Hepatocyte (in vitro differentiated cells): Measurements from ENCODE around the gene EPHA4. TPM values are rescaled to one million over a fixed set of nuclear protein-coding genes. Genes with fewer than 3 reads are reported as not detected.

ENCODE experiments used
- DNase-seq: peaks from one replicate; pipeline ENCODE4 v3.0.0-alpha.2; 2016; ENCODE audit warnings: low spot score
- H2AFZ ChIP-seq: fragments of 200-600 bp; sonication (generic); 2 replicates; pipeline ENCODE4 v1.6.0; 2016; ENCODE audit warnings: antibody characterized with exemption, mild to moderate bottlenecking
- H3K27ac ChIP-seq: fragments of 200-600 bp; sonication (generic); 2 replicates; pipeline ENCODE4 v1.5.1; 2016; ENCODE audit warnings: mild to moderate bottlenecking
- H3K27me3 ChIP-seq: fragments of 200-600 bp; sonication (generic); 2 replicates; pipeline ENCODE4 v1.6.1; 2016
- H3K36me3 ChIP-seq: fragments of 200-600 bp; sonication (generic); replicated peaks from 2 replicates; pipeline ENCODE4 v1.5.1; 2016; ENCODE audit warnings: low read depth; ENCODE audit not compliant: insufficient read depth
- H3K4me1 ChIP-seq: fragments of 200-600 bp; sonication (generic); 2 replicates; pipeline ENCODE4 v1.5.1; 2016; ENCODE audit warnings: mild to moderate bottlenecking, moderate library complexity; ENCODE audit not compliant: insufficient read depth
- H3K4me2 ChIP-seq: fragments of 200-600 bp; sonication (generic); 2 replicates; pipeline ENCODE4 v1.6.0; 2016
- H3K4me3 ChIP-seq: fragments of 200-600 bp; sonication (generic); 2 replicates; pipeline ENCODE4 v1.5.1; 2016; ENCODE audit warnings: mild to moderate bottlenecking
- H3K79me2 ChIP-seq: fragments of 200-600 bp; sonication (generic); 2 replicates; pipeline ENCODE4 v1.6.0; 2017; ENCODE audit warnings: mild to moderate bottlenecking
- H3K9me2 ChIP-seq: fragments of 200-600 bp; sonication (generic); replicated peaks from 2 replicates; pipeline ENCODE4 v1.6.0; 2017; ENCODE audit warnings: mild to moderate bottlenecking; ENCODE audit not compliant: insufficient read depth
- H3K9me3 ChIP-seq: fragments of 200-600 bp; sonication (generic); 2 replicates; pipeline ENCODE4 v1.5.1; 2016; ENCODE audit warnings: low read depth, mild to moderate bottlenecking
- H4K20me1 ChIP-seq: fragments of 200-600 bp; sonication (generic); 2 replicates; pipeline ENCODE4 v1.6.0; 2016; ENCODE audit warnings: mild to moderate bottlenecking; ENCODE audit not compliant: insufficient read depth, poor library complexity, severe bottlenecking
- CTCF ChIP-seq: fragments of 200-600 bp; sonication (generic); IDR thresholded peaks from 2 replicates; pipeline ENCODE4 v1.5.1; 2016; ENCODE audit warnings: antibody characterized with exemption, mild to moderate bottlenecking; ENCODE audit not compliant: poor library complexity
- EZH2 ChIP-seq: fragments of 200-600 bp; sonication (generic); IDR thresholded peaks from 2 replicates; pipeline ENCODE4 v1.6.1; 2016; ENCODE audit warnings: antibody characterized with exemption, mild to moderate bottlenecking, borderline replicate concordance
- EZH2phosphoT487 ChIP-seq: fragments of 200-600 bp; sonication (generic); IDR thresholded peaks from one replicate; pipeline ENCODE4 v1.6.1; 2018; ENCODE audit warnings: antibody characterized with exemption, mild to moderate bottlenecking, low read depth, moderate library complexity; ENCODE audit not compliant: unreplicated experiment, severe bottlenecking
- WGBS: methylation state at CpG from one replicate; pipeline ENCODE4 v1.1.6; 2016; ENCODE audit warnings: low lambda C conversion rate; ENCODE audit errors: missing lambda C conversion rate; 5-methylcytosine and 5-hydroxymethylcytosine counted together
- polyA plus RNA-seq: library from polyadenylated mRNA; unstranded; fragments of >200 nt; fragmentation: Nextera tagmentation; extraction: Ambion mirVana; gene quantifications from 2 replicates; pipeline ENCODE4 v1.2.1, GENCODE V29; 2016
- total RNA-seq: library from RNA; depleted of rRNA; stranded (reverse); fragments of >200 nt; gene quantifications from 2 replicates; pipeline ENCODE4 v1.2.3, GENCODE V29; 2014

The EPHA4 gene
- total and polyA plus RNA-seq, 2 experiments from 2014 or later: 7.8 to 36.8 TPM

GRCh38 chr2:221546505-221547225, 25.4 kb downstream of the EPHA4 start:
- H3K36me3 ChIP-seq: no peaks in the 10 kb centered on the region
- H3K27me3 ChIP-seq: no peaks in the 10 kb centered on the region
- peaks cover 24% of the 10 kb centered on the region for H3K79me2 ChIP-seq
- H3K9me2 ChIP-seq: no peaks in the 10 kb centered on the region
- TF ChIP-seq EZH2 (no peak), CTCF (no peak), EZH2phosphoT487 (no peak)
- no peak for DNase-seq
- WGBS: 73% methylated on average over 2 of the region's 2 CpGs
- H3K4me3 ChIP-seq: no peak overlapping the region
- no peak overlapping the region for H2AFZ ChIP-seq
- H3K4me2 ChIP-seq: no peak overlapping the region
- no peaks in the 10 kb centered on the region for H3K4me1 ChIP-seq
- H4K20me1 ChIP-seq: no peaks in the 10 kb centered on the region
- H3K27ac ChIP-seq: no peak overlapping the region
- H3K9me3 ChIP-seq: no peaks in the 10 kb centered on the region

GRCh38 chr2:221541131-221541735, 30.9 kb downstream of the EPHA4 start:
- H3K79me2 ChIP-seq: peaks cover 16% of the 10 kb centered on the region
- TF ChIP-seq EZH2phosphoT487 (no peak), CTCF (no peak), EZH2 (no peak)
- H3K9me3 ChIP-seq: no peaks in the 10 kb centered on the region
- DNase-seq: no peak
- no peak overlapping the region for H3K27ac ChIP-seq
- H3K9me2 ChIP-seq: no peaks in the 10 kb centered on the region
- H4K20me1 ChIP-seq: no peaks in the 10 kb centered on the region
- H3K27me3 ChIP-seq: no peaks in the 10 kb centered on the region
- WGBS: 88% methylated on average over 6 of the region's 6 CpGs
- H3K4me2 ChIP-seq: no peak overlapping the region
- H3K36me3 ChIP-seq: no peaks in the 10 kb centered on the region
- no peak overlapping the region for H2AFZ ChIP-seq
- no peak overlapping the region for H3K4me3 ChIP-seq
- no peaks in the 10 kb centered on the region for H3K4me1 ChIP-seq

DNA sequence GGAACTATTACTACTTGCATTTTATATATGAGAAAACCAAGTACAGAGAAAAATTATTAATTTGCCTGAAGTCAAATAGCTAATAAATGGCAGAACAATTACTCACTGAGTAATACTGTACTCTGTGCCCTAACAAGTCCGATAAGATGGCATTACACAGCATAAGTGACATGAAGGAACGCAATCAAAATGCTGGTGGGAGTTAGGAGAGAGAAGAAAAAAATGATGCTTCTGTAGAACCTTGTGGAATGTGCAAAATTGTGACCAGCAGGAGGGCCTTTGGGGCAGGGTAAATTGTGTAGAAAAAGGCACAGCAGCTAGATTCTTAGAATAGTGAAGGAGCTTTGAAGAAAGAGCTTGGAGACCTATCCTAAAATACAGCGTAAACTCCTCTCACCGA, 32.9 kb downstream of the EPHA4 start:
- H3K4me2 ChIP-seq: no peak overlapping the region
- H3K36me3 ChIP-seq: no peaks in the 10 kb centered on the region
- no peaks in the 10 kb centered on the region for H4K20me1 ChIP-seq
- DNase-seq: no peak
- H3K27ac ChIP-seq: no peak overlapping the region
- no peaks in the 10 kb centered on the region for H3K9me2 ChIP-seq
- H3K4me1 ChIP-seq: no peaks in the 10 kb centered on the region
- H3K79me2 ChIP-seq: peaks cover 12% of the 10 kb centered on the region
- no peaks in the 10 kb centered on the region for H3K27me3 ChIP-seq
- 87% methylated on average over 4 of the region's 4 CpGs for WGBS
- no peaks in the 10 kb centered on the region for H3K9me3 ChIP-seq
- no peak overlapping the region for H2AFZ ChIP-seq
- H3K4me3 ChIP-seq: no peak overlapping the region
- TF ChIP-seq EZH2phosphoT487: no peak
- TF ChIP-seq EZH2: no peak
- no peak for TF ChIP-seq CTCF
